HG03159 (cell line): Measurements from ENCODE around the gene ATG4D.
A peak's percentile ranks its signal among the peaks of the same experiment; 100 is the strongest.
"Not testable (repeated sequence)": the region's sequence is repeated elsewhere in the genome, so short reads cannot be mapped to it uniquely, and the experiment has no call there.

Source experiments
- ATAC-seq: cut with Tn5 transposase; IDR thresholded peaks from one replicate; pipeline ENCODE4 v1.9.1; 2021; ENCODE audit warnings: mild to moderate bottlenecking, moderate library complexity; ENCODE audit not compliant: unreplicated experiment

Gene ATG4D

DNA sequence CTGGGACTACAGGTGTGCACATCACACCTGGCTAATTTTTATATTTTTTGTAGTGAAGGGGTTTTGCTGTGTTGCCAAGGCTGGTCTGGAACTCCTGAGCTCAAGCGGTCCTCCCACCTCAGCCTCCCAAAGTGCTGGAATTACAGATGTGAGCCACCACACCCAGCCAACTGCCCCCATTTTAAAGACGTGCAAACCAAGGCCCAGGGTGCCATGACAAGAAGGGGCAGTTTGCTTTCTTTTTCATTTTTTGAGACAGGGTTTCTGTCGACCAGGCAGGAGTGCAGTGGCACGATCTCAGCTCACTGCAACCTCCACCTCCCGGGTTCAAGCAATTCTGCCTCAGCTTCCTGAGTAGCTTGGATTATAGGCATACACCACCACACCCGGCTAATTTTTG is 30.1 kb downstream of the ATG4D start:
- ATAC-seq: not testable (repeated sequence)

DNA sequence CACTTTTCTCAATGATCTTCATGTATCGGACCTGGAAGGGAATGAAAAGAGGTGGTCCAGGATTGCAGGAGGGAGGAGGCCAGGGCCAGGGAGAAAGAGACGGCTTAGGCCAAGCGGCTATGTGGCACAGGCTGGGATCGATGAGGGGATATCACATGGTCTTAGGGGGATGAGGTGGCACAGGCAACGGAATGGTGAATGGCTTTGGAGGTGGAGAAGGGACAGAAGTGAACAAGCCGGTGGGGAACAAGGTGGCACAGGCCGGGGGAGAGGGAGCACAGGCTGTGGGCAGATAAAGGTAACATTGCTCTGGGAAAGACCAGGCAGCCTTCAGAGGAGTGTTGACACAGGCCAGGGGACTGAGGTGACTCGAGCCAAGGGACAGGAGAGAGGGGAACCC is 30.8 kb downstream of the ATG4D start:
- ATAC-seq: no peak

DNA sequence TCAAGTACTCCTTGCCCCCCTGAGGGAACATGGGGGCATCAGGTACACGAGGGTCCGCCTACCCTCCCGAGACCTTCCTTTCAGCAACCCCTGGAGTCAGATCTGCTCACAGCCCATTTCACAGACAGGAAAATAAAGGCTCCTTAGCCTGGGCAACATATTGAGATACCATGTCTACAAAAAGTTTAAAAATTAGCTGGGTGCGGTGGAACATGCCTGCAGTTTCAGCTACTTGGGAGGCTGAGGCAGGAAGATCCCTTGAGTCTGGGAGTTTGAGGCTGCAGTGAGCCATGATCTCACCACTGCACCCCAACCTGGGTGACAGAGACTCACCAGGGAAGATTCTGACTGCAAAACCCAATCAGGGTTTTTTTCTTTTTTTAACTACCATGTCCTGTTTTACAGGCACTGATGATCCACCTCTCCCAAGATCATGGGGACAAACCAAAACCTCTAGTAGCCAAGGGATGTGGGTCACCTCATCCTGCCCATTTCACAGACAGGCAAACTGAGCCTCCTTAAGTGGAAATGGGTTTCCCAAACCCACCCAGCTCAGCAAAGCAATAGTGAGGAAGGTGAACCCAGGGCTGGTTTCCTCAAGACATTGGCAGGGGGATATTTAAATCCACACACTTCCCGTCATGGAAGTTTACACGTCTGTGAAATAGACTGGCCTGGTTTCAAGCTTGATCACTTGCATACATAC is 31.5 kb downstream of the ATG4D start:
- no peak for ATAC-seq

DNA sequence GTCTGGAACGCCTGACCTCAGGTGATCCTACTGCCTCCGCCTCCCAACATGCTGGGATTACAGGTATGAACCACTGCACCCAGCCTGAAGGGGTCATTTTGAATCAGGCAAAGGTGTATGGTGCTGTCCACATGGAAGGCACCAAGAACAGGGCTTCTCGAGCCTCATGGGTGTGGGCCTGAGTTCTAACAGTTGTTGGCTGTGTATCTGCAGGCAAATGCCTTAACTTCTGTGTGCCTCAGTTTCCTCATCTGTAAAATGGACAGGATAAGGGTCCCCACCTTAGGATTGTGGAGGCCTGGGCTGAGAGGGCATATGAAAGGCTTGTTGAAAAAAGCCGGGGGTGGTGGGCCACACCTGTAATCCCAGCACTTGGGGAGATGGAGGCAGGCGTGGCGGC is 34.2 kb downstream of the ATG4D start:
- no peak for ATAC-seq

DNA sequence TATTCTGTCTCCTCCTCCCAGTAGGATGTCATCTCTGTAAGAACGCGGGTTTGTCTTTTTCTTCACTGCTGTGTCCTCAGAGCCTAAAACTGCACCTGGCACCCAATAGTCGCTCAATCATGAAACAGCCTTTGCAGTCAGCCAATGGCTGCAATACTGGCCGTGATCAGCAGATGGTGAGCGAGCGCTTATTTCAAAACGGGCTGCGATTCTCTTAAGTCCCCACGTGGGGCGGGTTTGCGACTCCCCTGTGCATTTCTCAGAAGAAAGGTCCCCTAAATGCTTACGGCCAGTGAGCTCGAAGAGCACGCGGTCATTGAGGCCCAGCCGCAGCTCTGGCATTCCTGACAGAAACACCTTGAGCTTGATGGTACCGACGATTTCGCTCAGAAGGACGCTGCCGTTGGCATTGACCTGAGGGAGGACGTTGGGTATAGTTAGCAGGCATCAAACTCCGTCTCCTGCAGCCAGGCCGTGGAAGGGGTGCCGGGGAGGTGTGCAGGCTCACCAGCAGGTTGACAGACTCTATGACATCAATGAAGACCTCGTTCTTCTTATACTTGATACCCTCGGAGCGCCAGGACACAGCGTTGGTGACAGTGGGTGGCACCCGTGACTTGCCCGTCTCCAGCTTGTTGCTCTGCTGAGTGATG is 37.4 kb downstream of the ATG4D start:
- ATAC-seq: no peak

DNA sequence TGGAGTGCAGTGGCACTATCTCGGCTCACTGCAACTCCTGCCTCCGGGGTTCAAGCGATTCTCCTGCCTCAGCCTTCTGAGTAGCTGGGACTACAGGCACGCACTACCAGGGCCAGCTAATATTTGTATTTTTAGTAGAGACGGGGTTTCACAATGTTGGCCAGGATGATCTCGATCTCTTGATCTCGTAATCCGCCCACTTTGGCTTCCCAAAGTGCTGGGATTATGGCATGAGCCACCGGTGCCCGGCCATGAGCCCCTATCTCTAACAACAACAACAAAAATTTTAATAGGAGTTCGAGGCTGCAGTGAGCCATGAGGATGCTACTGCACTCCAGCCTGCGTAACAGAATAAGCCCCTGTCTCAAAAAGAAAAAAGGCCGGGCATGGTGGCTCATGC is 38.4 kb downstream of the ATG4D start:
- ATAC-seq: no peak

DNA sequence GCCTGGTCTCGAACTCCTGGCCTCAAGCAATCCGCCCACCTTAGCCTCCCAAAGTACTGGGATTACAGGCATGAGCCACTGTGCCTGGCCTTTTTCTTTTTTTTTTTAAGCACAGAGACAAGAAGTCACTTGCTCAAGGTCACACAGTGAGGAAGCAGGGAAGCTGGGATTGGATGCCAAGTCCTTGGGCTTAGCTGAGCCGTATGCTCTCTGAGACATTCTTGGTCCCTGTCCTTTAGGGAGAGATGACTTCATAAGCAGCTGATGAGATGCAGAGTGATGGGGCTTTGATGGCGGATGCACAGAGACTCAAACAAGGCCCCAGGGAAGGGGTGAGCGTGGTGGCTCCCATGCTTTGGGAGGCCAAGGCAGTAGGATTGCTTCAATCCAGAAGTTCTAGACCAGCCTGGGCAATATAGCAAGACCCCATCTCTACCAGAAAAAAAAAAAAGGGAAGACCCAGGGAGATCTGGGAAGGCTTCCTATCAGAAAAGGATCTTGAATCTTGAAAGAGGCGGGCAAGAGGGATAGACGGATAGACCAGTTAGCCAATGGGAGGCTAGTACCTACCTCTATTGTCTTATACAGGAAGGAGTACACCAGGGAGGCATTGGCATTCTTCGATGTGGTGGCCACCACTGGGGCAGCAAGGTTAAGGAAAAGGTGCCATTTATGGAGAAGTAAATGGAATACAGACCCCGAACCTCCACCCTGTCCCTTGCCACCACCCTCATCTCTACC is 39.5 kb downstream of the ATG4D start:
- ATAC-seq: no peak

DNA sequence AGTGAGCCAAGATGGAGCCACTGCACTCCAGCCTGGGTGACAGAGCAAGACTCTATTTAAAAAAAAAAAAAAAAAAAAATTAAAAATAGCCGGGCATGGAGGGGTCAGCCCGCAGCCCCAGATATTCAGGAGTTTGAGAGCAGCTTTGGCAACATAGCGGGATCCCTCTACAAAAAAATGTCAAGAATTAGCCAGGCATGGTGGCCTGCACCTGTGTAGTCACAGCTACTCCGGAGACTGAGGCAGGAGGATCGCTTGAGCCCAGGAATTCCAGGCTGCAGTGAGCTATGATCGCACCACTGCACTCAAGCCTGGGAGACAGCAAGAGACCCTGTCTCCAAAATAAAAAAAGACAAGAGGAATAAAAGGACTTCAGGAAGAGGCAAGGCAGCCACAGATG is 42.7 kb downstream of the ATG4D start:
- no peak for ATAC-seq

DNA sequence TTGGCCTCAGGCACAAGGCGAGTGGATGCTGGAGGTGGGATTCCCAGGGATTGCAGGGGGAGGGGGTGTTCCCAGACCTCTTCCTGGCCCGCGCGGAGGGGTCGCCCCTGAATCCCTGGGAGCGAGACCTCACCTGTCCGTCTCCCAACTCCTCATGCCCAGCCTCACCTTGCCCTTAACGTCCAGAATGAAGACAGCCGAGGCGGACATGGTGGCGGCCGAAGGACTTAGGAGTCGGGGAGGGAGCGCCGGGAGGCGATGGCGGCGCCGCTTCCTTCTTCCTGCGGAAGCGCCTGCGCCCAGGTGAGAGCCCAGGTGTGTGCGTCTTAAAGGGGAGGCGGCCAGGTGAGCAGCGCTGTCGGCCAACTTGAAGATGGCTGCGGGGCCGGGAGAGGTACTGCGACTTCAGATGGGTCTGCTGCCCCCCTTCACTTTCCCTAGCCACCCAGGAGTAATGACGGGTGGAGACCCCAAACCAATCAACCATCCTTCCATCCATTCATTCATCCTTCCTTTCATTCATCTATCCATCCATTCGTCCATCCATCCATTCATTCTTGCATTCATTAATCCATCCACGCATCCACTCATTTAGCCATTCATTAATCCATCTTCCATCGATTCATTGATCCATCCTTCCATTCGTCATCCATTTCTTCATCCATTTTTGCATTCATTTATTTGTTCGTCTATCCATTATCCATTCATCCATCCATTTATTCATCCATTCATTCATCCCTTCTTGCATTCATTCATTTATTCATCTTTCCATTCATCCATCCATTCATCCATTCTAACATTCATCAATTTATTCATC is 43.5 kb downstream of the ATG4D start, which contains the start of gene AP1M2:
Gene AP1M2 (minus strand): TSS at position 291 of the 817 bp plus-strand sequence. CDS start 81 bp downstream, at position 210.
- ATAC-seq: no peak

DNA sequence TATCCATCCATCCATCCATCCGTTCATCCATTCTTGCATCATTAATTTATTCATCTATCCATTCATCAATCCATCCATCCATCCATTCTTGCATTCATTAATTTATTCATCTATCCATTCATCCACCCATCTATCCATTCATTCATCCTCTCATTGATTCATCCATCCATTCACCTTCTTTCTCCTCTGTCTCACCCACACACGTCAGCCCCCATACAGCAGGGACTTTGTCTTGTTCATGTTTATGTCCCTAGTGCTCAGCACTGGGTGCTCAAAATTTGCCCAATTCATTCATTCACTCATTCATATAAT is 44.1 kb downstream of the ATG4D start:
- no peak for ATAC-seq

DNA sequence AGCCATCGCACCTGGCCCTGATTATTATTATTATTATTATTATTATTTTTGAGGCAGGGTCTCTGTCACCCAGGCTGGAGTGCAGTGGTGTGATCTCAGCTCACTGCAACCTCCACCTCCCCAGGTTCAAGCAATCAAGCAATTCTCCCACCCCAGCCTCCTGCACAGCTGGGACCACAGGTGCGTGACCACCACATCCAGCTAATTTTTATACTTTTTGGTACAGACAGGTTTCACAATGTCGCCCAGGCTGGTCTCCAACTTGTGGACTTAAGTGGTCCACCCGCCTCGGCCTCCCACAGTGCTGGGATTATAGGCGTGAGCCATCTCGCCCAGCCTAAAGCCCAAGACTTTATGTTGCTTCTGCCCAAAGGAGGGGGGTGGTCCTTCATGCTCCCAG is 49.4 kb downstream of the ATG4D start:
- ATAC-seq: no peak

DNA sequence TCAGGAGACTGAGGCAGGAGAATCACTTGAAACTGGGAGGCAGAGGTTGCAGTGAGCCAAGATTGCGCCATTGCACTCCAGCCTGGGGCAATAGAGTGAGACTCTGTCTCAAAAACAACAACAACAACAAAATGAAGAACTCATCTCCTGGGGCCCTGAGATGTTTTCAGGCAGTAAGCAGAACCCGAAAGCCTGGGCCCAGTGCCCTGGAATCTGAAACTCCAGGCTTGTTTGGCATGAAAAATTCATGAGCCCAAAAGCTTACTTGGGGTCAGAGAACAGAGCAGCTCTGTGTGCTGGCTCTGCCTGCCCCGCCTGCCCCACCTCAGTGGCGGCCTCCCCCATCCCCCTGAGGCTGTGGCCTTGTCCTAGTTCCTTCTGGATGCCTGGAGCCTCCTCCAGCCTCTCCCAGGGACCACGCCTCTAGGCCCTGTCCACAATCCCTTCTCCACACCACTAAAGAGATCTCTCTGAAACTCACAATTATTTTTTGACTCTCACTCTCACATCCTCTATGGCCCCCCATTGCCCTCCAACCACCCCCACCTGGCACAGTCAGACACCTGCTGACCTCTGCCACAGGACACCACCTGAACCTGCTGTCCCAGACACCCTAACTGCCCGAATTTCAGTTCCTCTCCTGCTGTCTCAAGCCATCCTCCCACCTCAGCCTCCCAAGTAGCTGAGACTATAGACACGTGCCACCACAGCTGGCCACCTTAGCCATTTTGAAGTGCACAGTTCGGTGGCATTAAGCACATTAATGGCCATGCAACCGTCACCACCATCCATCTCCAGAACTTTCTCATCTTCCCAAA is 50.3 kb downstream of the ATG4D start:
- ATAC-seq: peak; percentile 62

DNA sequence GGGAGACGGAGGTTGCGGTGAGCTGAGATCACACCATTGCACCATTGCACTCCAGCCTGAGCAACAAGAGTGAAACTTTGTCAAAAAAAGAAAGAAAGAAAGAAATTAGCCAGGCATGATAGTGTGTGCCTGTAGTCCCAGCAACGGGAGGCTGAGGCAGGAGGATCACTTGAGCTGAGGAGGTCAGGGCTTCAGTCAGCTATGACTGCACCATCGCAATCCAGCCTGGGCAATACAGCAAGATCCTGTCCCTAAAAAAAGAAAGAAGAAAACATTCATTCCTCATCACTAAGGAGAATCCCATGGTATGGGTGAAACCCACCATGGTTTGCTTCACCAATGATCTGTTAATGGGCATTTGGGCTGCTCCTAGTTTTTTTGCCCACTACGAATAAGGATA is 56.4 kb downstream of the ATG4D start:
- no peak for ATAC-seq

DNA sequence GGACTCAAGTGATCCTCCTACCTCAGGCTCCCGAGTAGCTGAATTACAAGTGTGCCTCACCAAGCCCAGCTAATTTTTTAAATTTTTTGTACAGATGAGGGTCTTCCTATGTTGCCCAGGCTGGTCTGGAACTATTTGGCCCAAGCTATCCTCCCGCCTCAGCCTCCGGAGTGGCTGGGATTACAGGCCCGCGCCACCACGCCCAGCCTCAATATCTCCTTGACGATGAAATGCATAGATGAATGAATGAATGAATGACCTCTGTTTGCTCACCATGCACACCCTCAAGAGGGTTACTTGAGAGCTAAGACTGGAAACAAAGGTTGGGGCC is 58.3 kb downstream of the ATG4D start:
- ATAC-seq: no peak

DNA sequence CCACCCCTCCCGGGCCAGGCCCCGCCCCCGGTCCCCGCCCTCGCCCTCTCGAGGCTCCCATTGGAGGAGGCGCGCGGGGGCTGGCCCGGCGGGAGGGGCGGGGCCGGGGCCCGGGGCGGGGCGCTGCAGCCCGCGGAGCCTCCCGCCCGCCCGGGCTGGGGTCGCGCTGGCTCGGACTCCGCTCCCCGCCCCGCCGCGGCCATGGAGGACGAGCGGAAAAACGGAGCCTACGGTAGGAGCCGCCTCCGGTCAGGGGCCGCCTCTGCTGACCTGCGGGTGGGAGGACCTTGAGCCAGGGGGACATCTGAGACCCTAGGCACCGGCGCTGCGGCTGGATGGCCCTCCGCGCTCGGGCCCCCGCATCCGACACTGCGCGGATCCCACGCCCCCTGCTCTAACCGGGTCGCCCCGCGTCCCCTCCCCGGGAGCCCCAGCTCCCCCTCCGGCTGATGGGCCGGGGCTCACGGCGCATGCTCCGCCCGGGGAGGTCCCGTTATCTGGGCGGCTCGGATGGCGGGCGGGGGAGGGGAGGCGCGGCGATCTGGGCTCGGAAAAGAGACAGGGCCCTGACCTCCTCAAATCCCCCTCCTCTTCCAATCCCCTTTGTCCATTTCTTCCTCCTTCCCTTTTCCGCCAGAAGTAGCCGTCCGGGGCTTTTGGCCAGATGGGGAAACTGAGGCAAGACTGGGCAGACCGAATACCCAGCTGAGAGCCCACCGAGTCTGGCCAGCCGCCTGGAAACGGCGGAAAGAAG is 58.8 kb downstream of the ATG4D start:
- ATAC-seq: peak; percentile 46
